ENCODE data around the gene TMEM220. TPM values are rescaled to one million over a fixed set of nuclear protein-coding genes. Genes with fewer than 3 reads are reported as not detected.

TMEM220 gene
- total RNA-seq, 1 experiment from 2014 or later = not detected

- Histone ChIP-seq H3F3A (ENCODE audit: insufficient read depth, low read depth) (no peaks in the 10 kb centered on the region), H2AFZ (no peak overlapping the region), H3K4me2 (no peak overlapping the region), H3K4me3 (no peak overlapping the region), H3K4me1 (replicated peaks; ENCODE audit: insufficient read depth) (no peaks in the 10 kb centered on the region), H3K36me3 (ENCODE audit: low read depth) (no peaks in the 10 kb centered on the region), H3K79me2 (ENCODE audit: low read depth) (no peaks in the 10 kb centered on the region), H3K9me2 (ENCODE audit: insufficient read depth) (no peaks in the 10 kb centered on the region), H3K27me3 (ENCODE audit: insufficient read depth, low read depth) (peaks cover 27% of the 10 kb centered on the region; the same call in 1 of the 2 replicates), H3K27ac (no peak overlapping the region), H3K9me3 (ENCODE audit: insufficient read depth, low read depth) (no peaks in the 10 kb centered on the region), H4K20me1 (ENCODE audit: insufficient read depth) (no peaks in the 10 kb centered on the region)
- no peak for DNase-seq
- intact Hi-C loops (cut with micrococcal nuclease; ENCODE audit: unreplicated experiment) = no loop called here
- ChIA-PET POLR2A (ENCODE audit: unreplicated experiment) (no interaction called here), CTCF (interaction anchor here (0.6 kb wide), 1 partner anchor 973 kb away, joined by 3 read pairs; no protein-coding TSS in a partner anchor)
- BruUV-seq (replicated peaks) = no TSS peak
- TF ChIP-seq CTCF (conservative IDR thresholded peaks at IDR 0.05) = no peak
These were observed 2.6 kb downstream of the TMEM220 start for GRCh38 chr17:10727192-10727591.

GRCh38 chr17:10726196-10726595 is 3.6 kb downstream of the TMEM220 start:
- ChIA-PET CTCF (no interaction called here), POLR2A (ENCODE audit: unreplicated experiment) (no interaction called here)
- intact Hi-C loops (cut with micrococcal nuclease; ENCODE audit: unreplicated experiment) = no loop called here
- Histone ChIP-seq H3K36me3 (ENCODE audit: low read depth) (no peaks in the 10 kb centered on the region), H3K4me3 (no peak overlapping the region), H3F3A (ENCODE audit: insufficient read depth, low read depth) (no peaks in the 10 kb centered on the region), H3K9me2 (ENCODE audit: insufficient read depth) (no peaks in the 10 kb centered on the region), H3K27me3 (ENCODE audit: insufficient read depth, low read depth) (peaks cover 21% of the 10 kb centered on the region; the same call in 1 of the 2 replicates), H3K27ac (no peak overlapping the region), H3K9me3 (ENCODE audit: insufficient read depth, low read depth) (no peaks in the 10 kb centered on the region), H3K4me1 (replicated peaks; ENCODE audit: insufficient read depth) (no peaks in the 10 kb centered on the region), H4K20me1 (ENCODE audit: insufficient read depth) (no peaks in the 10 kb centered on the region), H3K4me2 (no peak overlapping the region), H3K79me2 (ENCODE audit: low read depth) (no peaks in the 10 kb centered on the region), H2AFZ (no peak overlapping the region)
- no peak for TF ChIP-seq EZH2 (IDR thresholded peaks at IDR 0.05; ENCODE audit: low read depth)
- no peak for TF ChIP-seq CTCF (conservative IDR thresholded peaks at IDR 0.05)
- DNase-seq = no peak
- no TSS peak for BruUV-seq (replicated peaks)

GRCh38 chr17:10725262-10725661 is 4.6 kb downstream of the TMEM220 start:
- POLR2A ChIA-PET (ENCODE audit: unreplicated experiment) = no interaction called here
- H3K4me2 ChIP-seq = no peak overlapping the region
- H2AFZ ChIP-seq = no peak overlapping the region
- no peaks in the 10 kb centered on the region for H3K36me3 ChIP-seq (ENCODE audit: low read depth)
- no peaks in the 10 kb centered on the region for H3K9me2 ChIP-seq (ENCODE audit: insufficient read depth)
- H3K9me3 ChIP-seq (ENCODE audit: insufficient read depth, low read depth) = no peaks in the 10 kb centered on the region
- intact Hi-C loops (cut with micrococcal nuclease; ENCODE audit: unreplicated experiment) = no loop called here
- no peak overlapping the region for H3K27ac ChIP-seq
- H3K27me3 ChIP-seq (ENCODE audit: insufficient read depth, low read depth) = peaks cover 21% of the 10 kb centered on the region; the same call in 1 of the 2 replicates
- H3K4me1 ChIP-seq (replicated peaks; ENCODE audit: insufficient read depth) = no peaks in the 10 kb centered on the region
- TF ChIP-seq CTCF (conservative IDR thresholded peaks at IDR 0.05) (no peak), EZH2 (IDR thresholded peaks at IDR 0.05; ENCODE audit: low read depth) (no peak)
- H3K79me2 ChIP-seq (ENCODE audit: low read depth) = no peaks in the 10 kb centered on the region
- no peaks in the 10 kb centered on the region for H3F3A ChIP-seq (ENCODE audit: insufficient read depth, low read depth)
- CTCF ChIA-PET = no interaction called here
- BruUV-seq (replicated peaks) = no TSS peak
- no peaks in the 10 kb centered on the region for H4K20me1 ChIP-seq (ENCODE audit: insufficient read depth)
- no peak overlapping the region for H3K4me3 ChIP-seq
- DNase-seq = no peak

Data from PC-9 (cell line).